ENCODE results near the gene RIOK1. TPM values are rescaled to one million over a fixed set of nuclear protein-coding genes. Genes with fewer than 3 reads are reported as not detected.

The RIOK1 gene
- total RNA-seq, 1 donor from 2014 or later, result 21.6 TPM

GRCh38 chr6:7431313-7431673, 41.7 kb downstream of the RIOK1 start:
- Histone ChIP-seq H3K9me3 (no peaks in the 10 kb centered on the region), H3K27me3 (no peaks in the 10 kb centered on the region), H3K36me3 (no peaks in the 10 kb centered on the region), H3K4me1 (peaks cover 10% of the 10 kb centered on the region), H3K4me3 (no peak overlapping the region), H3K27ac (no peak overlapping the region)
- intact Hi-C loops (cut with DNase I), result no loop called here
- DNase-seq (ENCODE audit: extremely low spot score in 2 of 2), result no peak
- TF ChIP-seq POLR2A (IDR thresholded peaks at IDR 0.05) (no peak), POLR2AphosphoS5 (IDR thresholded peaks at IDR 0.05; ENCODE audit: insufficient read depth in 1 of 2, low read depth in 1 of 2) (no peak), CTCF (IDR thresholded peaks at IDR 0.05) (no peak)

GRCh38 chr6:7431674-7432390, 42.2 kb downstream of the RIOK1 start:
- Histone ChIP-seq H3K4me3 (no peak overlapping the region), H3K27me3 (no peaks in the 10 kb centered on the region), H3K27ac (no peak overlapping the region), H3K36me3 (no peaks in the 10 kb centered on the region), H3K4me1 (peaks cover 10% of the 10 kb centered on the region), H3K9me3 (no peaks in the 10 kb centered on the region)
- no peak for DNase-seq (ENCODE audit: extremely low spot score in 2 of 2)
- no peak for TF ChIP-seq POLR2AphosphoS5 (IDR thresholded peaks at IDR 0.05; ENCODE audit: insufficient read depth in 1 of 2, low read depth in 1 of 2)
- no peak for TF ChIP-seq CTCF (IDR thresholded peaks at IDR 0.05)
- no peak for TF ChIP-seq POLR2A (IDR thresholded peaks at IDR 0.05)
- intact Hi-C loops (cut with DNase I), result no loop called here

- intact Hi-C loops (cut with DNase I), result no loop called here
- H3K36me3 ChIP-seq, result no peaks in the 10 kb centered on the region
- TF ChIP-seq POLR2AphosphoS5 (IDR thresholded peaks at IDR 0.05; ENCODE audit: insufficient read depth in 1 of 2, low read depth in 1 of 2) (no peak), POLR2A (IDR thresholded peaks at IDR 0.05) (no peak), CTCF (IDR thresholded peaks at IDR 0.05) (no peak)
- no peak for DNase-seq (ENCODE audit: extremely low spot score in 2 of 2)
- no peak overlapping the region for H3K4me3 ChIP-seq
- no peaks in the 10 kb centered on the region for H3K27me3 ChIP-seq
- peaks cover 10% of the 10 kb centered on the region for H3K4me1 ChIP-seq
- H3K27ac ChIP-seq, result no peak overlapping the region
- H3K9me3 ChIP-seq, result no peaks in the 10 kb centered on the region
These were observed 42.9 kb downstream of the RIOK1 start for GRCh38 chr6:7432391-7433120.

- DNase-seq (ENCODE audit: extremely low spot score in 2 of 2), result no peak
- TF ChIP-seq CTCF (IDR thresholded peaks at IDR 0.05) (no peak), POLR2AphosphoS5 (IDR thresholded peaks at IDR 0.05; ENCODE audit: insufficient read depth in 1 of 2, low read depth in 1 of 2) (no peak), POLR2A (IDR thresholded peaks at IDR 0.05) (no peak)
- Histone ChIP-seq H3K9me3 (no peaks in the 10 kb centered on the region), H3K27ac (no peak overlapping the region), H3K27me3 (no peaks in the 10 kb centered on the region), H3K4me3 (no peak overlapping the region), H3K36me3 (no peaks in the 10 kb centered on the region), H3K4me1 (peaks cover 10% of the 10 kb centered on the region)
- intact Hi-C loops (cut with DNase I), result no loop called here
These were observed 43.6 kb downstream of the RIOK1 start for GRCh38 chr6:7433121-7433617.

GRCh38 chr6:7434672-7435071, 45.1 kb downstream of the RIOK1 start:
- Histone ChIP-seq H3K27ac (no peak overlapping the region), H3K4me3 (no peak overlapping the region), H3K27me3 (no peaks in the 10 kb centered on the region), H3K9me3 (no peaks in the 10 kb centered on the region), H3K36me3 (no peaks in the 10 kb centered on the region), H3K4me1 (peaks cover 10% of the 10 kb centered on the region)
- intact Hi-C loops (cut with DNase I), result no loop called here
- DNase-seq (ENCODE audit: extremely low spot score in 2 of 2), result no peak
- no peak for TF ChIP-seq CTCF (IDR thresholded peaks at IDR 0.05)
- no peak for TF ChIP-seq POLR2AphosphoS5 (IDR thresholded peaks at IDR 0.05; ENCODE audit: insufficient read depth in 1 of 2, low read depth in 1 of 2)
- no peak for TF ChIP-seq POLR2A (IDR thresholded peaks at IDR 0.05)

Data from vagina (tissue), 2 donors.